Neutrophil (primary cell): Measurements from ENCODE around the gene SLC9A7.

Experiments used
- H3K27ac ChIP-seq: fragments of 200-600 bp; sonication (generic); 2 replicates; pipeline ENCODE4 v1.5.1; 2016; ENCODE audit warnings: mild to moderate bottlenecking, moderate library complexity
- H3K27me3 ChIP-seq: fragments of 200-600 bp; sonication (generic); 2 replicates; pipeline ENCODE4 v1.6.0; 2016; ENCODE audit warnings: mild to moderate bottlenecking
- H3K36me3 ChIP-seq: fragments of 200-600 bp; sonication (generic); 2 replicates; pipeline ENCODE4 v1.5.1; 2017
- H3K4me1 ChIP-seq, 2 experiments: fragments of 200-600 bp in 1 of 2; sonication (generic) in 1 of 2; 1 replicate in 1 of 2; 2 replicates in 1 of 2; pipeline versions ENCODE4 v1.5.1 to v1.6.1; 2013 to 2016; ENCODE audit warnings: low read depth in 1 of 2, low read length in 1 of 2, mild to moderate bottlenecking in 1 of 2, moderate library complexity in 1 of 2; ENCODE audit not compliant: control insufficient read depth in 1 of 2, insufficient read depth in 1 of 2
- H3K4me3 ChIP-seq, 2 experiments: fragments of 200-600 bp in 1 of 2; sonication (generic) in 1 of 2; 1 replicate in 1 of 2; 2 replicates in 1 of 2; pipeline ENCODE4 v1.5.1; 2013 to 2016; ENCODE audit warnings: low read depth in 1 of 2, low read length in 1 of 2, mild to moderate bottlenecking in 1 of 2, moderate library complexity in 1 of 2
- H3K9me3 ChIP-seq: fragments of 200-600 bp; sonication (generic); 2 replicates; pipeline ENCODE4 v1.5.1; 2016
- CTCF ChIP-seq: fragments of 200-600 bp; sonication (generic); IDR thresholded peaks from 2 replicates; pipeline ENCODE4 v1.5.1; 2016; ENCODE audit warnings: antibody characterized with exemption

SLC9A7 gene

GRCh38 chrX:46549914-46550313, 209.0 kb downstream of the SLC9A7 start:
- H3K36me3 ChIP-seq, result no peaks in the 10 kb centered on the region
- H3K27ac ChIP-seq, result no peak overlapping the region
- TF ChIP-seq CTCF, result no peak
- no peaks in the 10 kb centered on the region for H3K27me3 ChIP-seq
- H3K4me1 ChIP-seq, result peaks cover 8 to 10% of the 10 kb centered on the region in 2 experiments
- no peak overlapping the region for H3K4me3 ChIP-seq
- H3K9me3 ChIP-seq, result no peaks in the 10 kb centered on the region
